Endometrial microvascular endothelial cells (primary cell): Measurements from ENCODE around the gene ZDHHC1. TPM values are rescaled to one million over a fixed set of nuclear protein-coding genes. Genes with fewer than 3 reads are reported as not detected.
"Not testable (repeated sequence)": the region's sequence is repeated elsewhere in the genome, so short reads cannot be mapped to it uniquely, and the experiment has no call there.

Experiments
- in situ Hi-C: cut with HindIII; loops from 2 replicates; pipeline ENCODE4 v1.10.0; 2017; ENCODE audit warnings: low sequenced_read_pairs, low pct_unique_long_range_greater_than_20kb; ENCODE audit errors: inconsistent ontology term
- total RNA-seq: library from RNA; depleted of rRNA; stranded (reverse); fragments of >200 nt; gene quantifications from one replicate; pipeline ENCODE4 v1.2.3, GENCODE V29; 2015; ENCODE audit errors: inconsistent ontology term

The ZDHHC1 gene
- total RNA-seq, 1 donor from 2014 or later, result 5.0 TPM

GRCh38 chr16:67388191-67388590, 28.1 kb downstream of the ZDHHC1 start:
- in situ Hi-C loops, result loop anchor here (10.0 kb wide), 2 partner anchors 57 to 123 kb away; no protein-coding TSS in a partner anchor

- in situ Hi-C loops, result loop anchor here (10.0 kb wide), 2 partner anchors 57 to 123 kb away; no protein-coding TSS in a partner anchor
These were observed 28.7 kb downstream of the ZDHHC1 start for GRCh38 chr16:67387479-67388079.

GRCh38 chr16:67386861-67387455, 29.3 kb downstream of the ZDHHC1 start:
- in situ Hi-C loops, result loop anchor here (10.0 kb wide), 2 partner anchors 58 to 122 kb away; no protein-coding TSS in a partner anchor

DNA sequence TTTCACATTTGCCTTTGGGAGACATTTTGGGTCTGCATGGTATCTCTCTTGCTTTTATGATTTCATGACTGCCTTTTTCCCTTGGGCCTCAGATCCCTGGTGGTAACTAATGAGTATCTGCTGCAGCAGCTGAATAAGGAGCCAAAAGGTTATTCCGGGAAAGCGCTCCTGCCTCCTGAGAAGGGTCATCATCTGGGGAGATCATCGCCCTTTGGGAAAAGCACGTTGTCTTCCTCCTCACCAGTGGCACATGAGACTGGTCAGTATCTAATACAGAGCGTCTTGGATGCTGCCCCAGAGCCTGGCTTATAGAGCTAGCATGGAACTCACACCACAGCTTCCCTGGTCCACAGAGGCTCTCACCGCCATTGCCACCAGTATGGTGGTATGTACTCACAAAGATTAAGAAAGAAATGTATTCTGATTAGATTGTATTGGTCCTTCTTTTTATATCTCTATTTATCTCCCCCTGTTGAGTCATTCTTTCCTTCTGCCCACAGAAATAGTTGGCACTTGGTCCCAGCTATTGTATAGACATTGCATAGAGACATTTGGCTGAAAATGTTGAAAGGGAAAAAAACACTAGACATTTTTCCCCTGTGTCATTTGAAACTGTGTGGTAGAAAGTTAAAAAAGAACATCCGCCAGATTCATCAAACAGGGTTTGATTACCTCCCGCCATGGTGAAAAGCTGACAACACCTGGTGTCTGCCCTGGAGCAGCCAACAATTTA, 31.3 kb downstream of the ZDHHC1 start:
- in situ Hi-C loops, result loop anchor here (10.0 kb wide), 2 partner anchors 60 to 120 kb away; no protein-coding TSS in a partner anchor

DNA sequence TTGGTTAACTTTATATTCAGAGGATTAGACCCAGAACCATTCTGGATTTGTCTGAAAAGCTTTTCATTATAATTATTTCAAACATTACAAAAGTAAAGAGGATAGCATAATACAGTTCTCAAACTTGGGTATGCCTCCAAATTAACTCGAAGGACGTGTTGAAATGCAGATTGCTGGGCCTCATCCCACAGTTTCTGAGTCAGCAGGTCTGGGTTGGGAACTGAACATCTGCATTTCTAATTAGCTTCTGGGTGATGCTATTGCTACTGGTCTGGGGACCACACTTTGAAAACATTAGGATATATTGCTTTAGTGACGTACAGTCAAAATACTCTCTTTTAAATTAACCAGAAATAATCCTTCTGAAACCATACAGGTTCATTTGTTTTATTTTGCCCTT, 33.0 kb downstream of the ZDHHC1 start:
- in situ Hi-C loops, result loop anchor here (10.0 kb wide), 2 partner anchors 62 to 118 kb away; no protein-coding TSS in a partner anchor

DNA sequence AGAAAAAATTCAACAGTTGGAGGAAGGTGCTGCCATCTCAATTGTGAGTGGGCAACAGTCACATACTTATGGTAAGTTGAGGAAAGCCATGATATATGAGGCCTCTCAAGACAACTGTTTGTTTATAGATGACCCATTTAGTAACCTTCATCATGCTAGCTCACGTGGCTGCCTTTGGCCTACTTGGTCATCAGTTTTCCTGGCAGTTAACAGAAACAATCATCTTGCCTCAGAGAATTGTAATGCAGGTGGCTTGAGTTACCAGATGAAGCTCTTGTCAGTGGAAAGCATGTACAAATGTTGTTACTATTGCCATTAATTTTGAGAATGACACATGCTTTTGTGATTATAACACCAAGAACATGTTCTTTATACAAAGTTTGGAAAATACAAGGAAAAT, 37.6 kb downstream of the ZDHHC1 start:
- in situ Hi-C loops, result no loop called here

DNA sequence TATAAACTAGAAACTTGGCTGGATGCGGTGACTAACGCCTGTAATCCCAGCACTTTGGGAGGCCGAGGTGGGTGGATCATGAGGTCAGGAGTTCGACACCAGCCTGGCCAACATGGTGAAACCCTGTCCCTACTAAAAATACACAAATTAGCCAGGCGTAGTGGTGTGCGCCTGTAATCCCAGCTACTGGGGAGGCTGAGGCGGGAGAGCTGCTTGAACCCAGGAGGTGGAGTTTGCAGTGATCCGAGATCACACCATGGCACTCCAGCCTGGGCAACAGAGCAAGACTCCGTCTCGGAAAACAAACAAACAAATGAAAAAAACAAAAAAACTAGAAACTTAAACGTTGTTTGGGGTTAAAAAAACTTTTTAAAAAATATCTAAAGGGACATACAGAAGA, 40.3 kb downstream of the ZDHHC1 start:
- in situ Hi-C loops, result not testable (repeated sequence)

DNA sequence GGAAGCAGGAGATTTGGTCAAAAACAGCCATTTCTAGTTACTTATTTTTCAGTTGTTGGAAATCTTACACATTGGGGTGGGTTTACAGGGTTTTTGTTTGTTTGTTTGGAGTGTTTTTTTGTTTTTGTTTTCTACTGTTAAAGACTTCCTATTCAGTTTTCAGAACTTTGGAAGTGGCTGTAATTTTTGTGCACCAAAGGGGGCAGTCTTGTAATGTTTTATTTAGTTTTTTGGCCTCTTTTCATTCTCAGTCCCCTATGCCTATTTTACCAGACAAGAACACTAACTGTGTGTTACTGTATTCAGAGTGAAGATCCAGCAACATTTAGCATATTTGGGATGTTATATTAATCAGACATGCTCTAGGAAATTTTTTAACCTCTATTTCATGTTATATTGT, 43.6 kb downstream of the ZDHHC1 start:
- in situ Hi-C loops, result no loop called here

- in situ Hi-C loops, result no loop called here
These were observed 45.6 kb downstream of the ZDHHC1 start for GRCh38 chr16:67370661-67371060.

DNA sequence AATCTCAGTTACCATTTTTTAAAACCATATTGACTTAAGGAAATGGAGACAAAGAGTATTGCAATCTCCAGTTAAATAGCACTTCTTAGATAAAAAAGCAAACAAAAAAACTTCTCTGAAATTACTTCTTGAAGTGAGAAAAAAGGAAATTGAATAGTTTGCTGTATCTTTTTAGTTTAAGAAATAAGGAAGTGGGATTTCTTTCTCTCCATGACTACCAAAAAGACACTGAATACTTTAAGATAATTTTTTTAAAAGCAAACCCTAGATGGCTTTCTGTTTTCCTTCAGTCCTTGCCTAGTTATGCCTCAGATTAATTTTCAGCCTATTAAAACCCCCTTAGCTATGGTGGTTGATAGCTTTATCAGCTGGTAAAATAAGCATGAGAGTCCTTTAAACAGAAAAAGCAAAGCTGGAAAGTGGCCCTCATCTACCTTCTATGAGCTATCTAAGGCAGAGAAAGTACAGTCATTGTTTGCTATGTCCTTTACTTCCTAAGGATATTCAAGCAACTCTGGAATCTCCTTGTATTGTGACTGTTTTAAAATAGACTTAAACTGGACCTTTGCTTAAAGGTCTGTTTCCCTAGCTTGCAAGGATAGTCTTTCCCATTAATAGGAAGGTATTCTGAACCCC, 51.6 kb downstream of the ZDHHC1 start:
- in situ Hi-C loops, result no loop called here

- in situ Hi-C loops, result no loop called here
These were observed 55.2 kb downstream of the ZDHHC1 start for GRCh38 chr16:67361038-67361437.

- in situ Hi-C loops, result not testable (repeated sequence)
These were observed 56.6 kb downstream of the ZDHHC1 start for GRCh38 chr16:67359540-67360269.

GRCh38 chr16:67357561-67357960, 58.7 kb downstream of the ZDHHC1 start:
- in situ Hi-C loops, result no loop called here

GRCh38 chr16:67356396-67356795, 59.9 kb downstream of the ZDHHC1 start:
- in situ Hi-C loops, result no loop called here

GRCh38 chr16:67352463-67352862, 63.8 kb downstream of the ZDHHC1 start:
- in situ Hi-C loops, result not testable (repeated sequence)

DNA sequence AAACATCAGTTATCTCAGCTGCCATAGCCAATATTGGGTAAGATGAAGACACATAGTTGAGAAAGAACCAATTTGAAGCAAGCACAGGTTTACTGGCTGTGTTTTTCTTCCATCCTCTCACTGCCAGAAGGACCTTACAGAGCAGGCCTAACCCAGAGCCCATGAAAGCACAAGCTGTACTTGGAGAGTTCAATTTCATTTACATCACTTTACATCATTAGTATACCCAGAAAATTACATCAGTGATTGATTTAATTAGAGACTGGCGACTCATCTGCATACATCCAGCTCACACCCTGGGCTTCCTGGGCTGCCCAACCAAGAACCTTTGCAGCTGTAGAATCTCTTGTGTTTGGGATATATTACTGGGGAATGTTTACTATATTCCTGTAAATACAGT, 66.0 kb downstream of the ZDHHC1 start:
- in situ Hi-C loops, result no loop called here

DNA sequence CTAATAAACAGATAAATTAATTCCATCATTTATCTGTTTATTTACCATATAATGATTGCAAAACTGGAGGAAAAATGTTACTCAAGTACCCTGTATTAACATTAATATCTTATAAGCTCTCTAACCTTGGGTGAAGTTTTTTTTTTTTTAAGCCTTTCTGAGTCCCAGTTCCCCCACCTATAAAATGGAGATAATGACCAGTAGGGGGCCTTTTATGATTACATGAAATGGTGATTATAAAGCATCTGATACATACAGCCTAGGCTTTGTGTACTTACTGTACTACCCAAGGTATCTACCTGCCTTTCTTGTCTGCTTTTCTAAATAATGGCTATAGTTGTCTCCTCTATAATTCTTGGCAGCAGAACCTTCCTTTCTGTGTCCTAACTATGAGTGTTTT, 67.1 kb downstream of the ZDHHC1 start:
- in situ Hi-C loops, result no loop called here

DNA sequence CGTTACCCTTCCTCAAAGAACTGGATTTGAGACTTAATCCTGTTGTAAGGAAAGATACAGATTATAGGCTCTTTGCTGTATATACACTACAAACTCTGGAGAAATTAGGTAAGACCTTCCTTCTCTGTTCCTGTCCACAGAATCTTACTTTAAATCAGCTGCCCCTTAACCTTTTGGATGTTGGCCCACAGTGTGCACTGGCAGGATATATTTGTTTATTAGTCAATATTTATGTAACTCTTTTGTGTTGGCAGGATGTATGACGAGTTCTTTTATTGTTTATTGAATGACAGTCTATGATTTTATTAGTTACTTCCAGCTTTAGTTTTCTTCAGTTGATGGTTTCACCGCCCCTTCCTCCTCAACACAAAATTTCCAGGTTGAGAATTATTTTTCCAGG, 69.9 kb downstream of the ZDHHC1 start:
- in situ Hi-C loops, result no loop called here

DNA sequence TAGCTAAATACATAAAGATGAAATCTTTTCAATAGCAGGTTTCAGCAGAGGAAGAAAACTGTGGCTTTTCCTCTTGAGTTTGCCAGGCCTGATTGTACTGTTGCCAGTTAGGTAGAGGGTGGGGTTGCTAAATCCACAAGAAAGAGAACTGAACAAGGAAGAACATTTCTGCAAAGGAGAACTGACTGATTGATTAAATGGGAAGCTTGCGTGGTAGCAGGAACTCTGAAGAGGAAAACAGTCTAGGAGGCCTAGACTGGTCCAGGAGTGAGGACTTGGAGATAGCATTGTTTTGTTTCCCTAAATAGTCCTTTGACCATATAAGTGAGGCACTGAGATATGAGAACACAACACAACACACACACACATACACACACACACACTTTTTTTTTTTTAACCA, 70.9 kb downstream of the ZDHHC1 start:
- in situ Hi-C loops, result no loop called here
